ENCODE data around the gene TMEM150B. TPM values are rescaled to one million over a fixed set of nuclear protein-coding genes. Genes with fewer than 3 reads are reported as not detected.

The TMEM150B gene
- total RNA-seq, 1 experiment from 2014 or later: not detected

GRCh38 chr19:55304279-55304978 is 20.7 kb downstream of the TMEM150B start:
- DNase-seq: peak; percentile 48
- TF ChIP-seq CTCF (IDR thresholded peaks at IDR 0.05; ENCODE audit: unreplicated experiment): no peak
- Mint-ChIP-seq H3K27me3 (ENCODE audit: unreplicated experiment) (peaks cover 22% of the 10 kb centered on the region), H3K36me3 (ENCODE audit: insufficient read depth, unreplicated experiment) (peaks cover 11% of the 10 kb centered on the region), H3K4me3 (ENCODE audit: low read depth, unreplicated experiment) (no peak overlapping the region), H3K4me1 (ENCODE audit: low read depth, unreplicated experiment) (peaks cover 10% of the 10 kb centered on the region), H3K9me3 (ENCODE audit: low read depth, unreplicated experiment) (no peaks in the 10 kb centered on the region), H3K27ac (ENCODE audit: unreplicated experiment) (no peak overlapping the region)
- intact Hi-C loops (cut with micrococcal nuclease; ENCODE audit: unreplicated experiment): loop anchor here (5.0 kb wide), 1 partner anchor 78 kb away; the partner anchor contains the start of gene TMEM238
- no TSS peak for BruUV-seq (replicated peaks)
- CTCF ChIA-PET: no interaction called here

GRCh38 chr19:55303477-55303876 is 21.7 kb downstream of the TMEM150B start:
- intact Hi-C loops (cut with micrococcal nuclease; ENCODE audit: unreplicated experiment): loop anchor here (5.0 kb wide), 1 partner anchor 79 kb away; the partner anchor contains the start of gene TMEM238
- Mint-ChIP-seq H3K9me3 (ENCODE audit: low read depth, unreplicated experiment) (no peaks in the 10 kb centered on the region), H3K4me1 (ENCODE audit: low read depth, unreplicated experiment) (peaks cover 10% of the 10 kb centered on the region), H3K36me3 (ENCODE audit: insufficient read depth, unreplicated experiment) (peaks cover 11% of the 10 kb centered on the region), H3K4me3 (ENCODE audit: low read depth, unreplicated experiment) (no peak overlapping the region), H3K27ac (ENCODE audit: unreplicated experiment) (no peak overlapping the region), H3K27me3 (ENCODE audit: unreplicated experiment) (peaks cover 31% of the 10 kb centered on the region)
- CTCF ChIA-PET: interaction anchor here (3.1 kb wide), 1 partner anchor 36 kb away, joined by 35 read pairs; the partner anchor contains the start of gene KMT5C
- no peak for TF ChIP-seq CTCF (IDR thresholded peaks at IDR 0.05; ENCODE audit: unreplicated experiment)
- DNase-seq: no peak
- BruUV-seq (replicated peaks): TSS peak; percentile 34

- peaks cover 11% of the 10 kb centered on the region for H3K36me3 Mint-ChIP-seq (ENCODE audit: insufficient read depth, unreplicated experiment)
- peak overlapping the region; percentile 75 for H3K4me3 Mint-ChIP-seq (ENCODE audit: low read depth, unreplicated experiment)
These were observed 22.8 kb downstream of the TMEM150B start for GRCh38 chr19:55302318-55302703.

More at GRCh38 chr19:55302318-55302703, 22.8 kb downstream of the TMEM150B start:
- CTCF ChIA-PET: interaction anchor here (0.6 to 3.1 kb wide), 7 partner anchors 20 to 233 kb away, joined by 3 to 35 read pairs (median 3); partner anchors contain the start of genes KMT5C and TMEM238
- no peak for DNase-seq
- Mint-ChIP-seq H3K27ac (ENCODE audit: unreplicated experiment) (no peak overlapping the region), H3K27me3 (ENCODE audit: unreplicated experiment) (peaks cover 33% of the 10 kb centered on the region), H3K9me3 (ENCODE audit: low read depth, unreplicated experiment) (no peaks in the 10 kb centered on the region), H3K4me1 (ENCODE audit: low read depth, unreplicated experiment) (peaks cover 10% of the 10 kb centered on the region)
- intact Hi-C loops (cut with micrococcal nuclease; ENCODE audit: unreplicated experiment): loop anchor here (5.0 kb wide), 1 partner anchor 80 kb away; the partner anchor contains the start of gene TMEM238
- no peak for TF ChIP-seq CTCF (IDR thresholded peaks at IDR 0.05; ENCODE audit: unreplicated experiment)
- BruUV-seq (replicated peaks): no TSS peak

Data from Calu3 (cell line).